ENCODE data around the gene PIBF1.
"Not testable (repeated sequence)": the region's sequence is repeated elsewhere in the genome, so short reads cannot be mapped to it uniquely, and the experiment has no call there.

The PIBF1 gene

GRCh38 chr13:73025217-73026012, 243.5 kb downstream of the PIBF1 start:
- DNase-seq = no peak

- no peak for DNase-seq
Measured at GRCh38 chr13:73034901-73035300, 253.0 kb downstream of the PIBF1 start.

- DNase-seq = no peak
Measured at GRCh38 chr13:73035660-73036059, 253.7 kb downstream of the PIBF1 start.

- DNase-seq = no peak
Measured at GRCh38 chr13:73036566-73036965, 254.6 kb downstream of the PIBF1 start.

GRCh38 chr13:73038064-73038463, 256.1 kb downstream of the PIBF1 start:
- DNase-seq = no peak

- DNase-seq = no peak
Measured at GRCh38 chr13:73039201-73040108, 257.5 kb downstream of the PIBF1 start.

GRCh38 chr13:73040484-73040883, 258.6 kb downstream of the PIBF1 start:
- DNase-seq = no peak

- no peak for DNase-seq
Measured at GRCh38 chr13:73040968-73041596, 259.1 kb downstream of the PIBF1 start.

- no peak for DNase-seq
Measured at GRCh38 chr13:73045031-73045430, 263.1 kb downstream of the PIBF1 start.

GRCh38 chr13:73048615-73049014, 266.7 kb downstream of the PIBF1 start:
- not testable (repeated sequence) for DNase-seq

GRCh38 chr13:73054712-73055111, 272.8 kb downstream of the PIBF1 start:
- DNase-seq = no peak

- peak; percentile 24 for DNase-seq
Measured at GRCh38 chr13:73055813-73056564, 274.1 kb downstream of the PIBF1 start.

GRCh38 chr13:73056565-73056962, 274.6 kb downstream of the PIBF1 start:
- no peak for DNase-seq

- no peak for DNase-seq
Measured at GRCh38 chr13:73057284-73058063, 275.5 kb downstream of the PIBF1 start.

GRCh38 chr13:73058064-73058313, 276.1 kb downstream of the PIBF1 start:
- DNase-seq = no peak

GRCh38 chr13:73058432-73058735, 276.5 kb downstream of the PIBF1 start:
- DNase-seq = no peak

- peak; percentile 89 for DNase-seq
Measured at GRCh38 chr13:73058736-73059459, 277.0 kb downstream of the PIBF1 start, which contains the start of gene KLF5. KLF5 (plus strand) TSS chr13:73059005; CDS start chr13:73059328, 323 bp downstream.

GRCh38 chr13:73059460-73060250, 277.7 kb downstream of the PIBF1 start:
- peak; percentile 62 for DNase-seq

GRCh38 chr13:73060251-73061160, 278.6 kb downstream of the PIBF1 start:
- peak; percentile 51 for DNase-seq

- no peak for DNase-seq
Measured at GRCh38 chr13:73061473-73061872, 279.5 kb downstream of the PIBF1 start.

Data from 8988T (cell line).